ENCODE results near the gene PHF12. TPM values are rescaled to one million over a fixed set of nuclear protein-coding genes. Genes with fewer than 3 reads are reported as not detected.

The PHF12 gene
- total and polyA plus RNA-seq, 2 experiments from 2014 or later = 19.7 to 41.0 TPM

DNA sequence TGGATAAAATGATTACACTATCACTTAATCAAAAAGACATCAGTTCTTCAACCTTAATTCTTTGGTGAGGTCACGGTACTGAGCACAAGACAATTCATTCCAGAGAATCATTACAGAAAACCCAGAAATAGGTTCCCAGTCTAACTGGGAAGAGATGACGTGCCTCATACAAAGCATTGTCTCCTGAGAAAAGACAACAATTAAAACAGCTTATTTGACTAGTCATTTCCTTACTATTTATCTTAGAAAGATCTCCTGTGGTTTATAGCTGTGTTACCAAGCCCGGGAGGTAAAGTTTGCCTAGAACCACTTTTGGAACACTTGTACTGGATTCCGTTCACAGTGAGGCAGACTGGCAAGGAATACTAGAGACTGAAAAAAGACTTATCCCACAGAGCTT, 5.1 kb downstream of the PHF12 start:
- peaks cover 30% of the 10 kb centered on the region for H3K4me1 Mint-ChIP-seq
- Histone ChIP-seq H2AFZ (no peak overlapping the region), H3K4me1 (ENCODE audit: insufficient read depth) (peaks cover 31% of the 10 kb centered on the region), H3K79me2 (replicated peaks; ENCODE audit: insufficient read depth) (peaks cover 96% of the 10 kb centered on the region), H3K36me3 (ENCODE audit: insufficient read depth) (peaks cover 21% of the 10 kb centered on the region), H3K4me3 (0 out of 2 replicates have a peak overlapping the region, but pooled peaks have one; percentile 22), H3K9me2 (ENCODE audit: insufficient read depth) (no peaks in the 10 kb centered on the region), H4K20me1 (replicated peaks; ENCODE audit: insufficient read depth) (peaks cover 68% of the 10 kb centered on the region), H3K27me3 (ENCODE audit: insufficient read depth) (no peaks in the 10 kb centered on the region), H3K4me2 (no peak overlapping the region), H3K27ac (ENCODE audit: low read depth) (peak overlapping the region; percentile 81), H3F3A (replicated peaks; ENCODE audit: low read depth) (peaks cover 16% of the 10 kb centered on the region; the same call in 1 of the 2 replicates)
- TF ChIP-seq JUNB (IDR thresholded peaks at IDR 0.05; ENCODE audit: unreplicated experiment) (no peak), NANOG (IDR thresholded peaks at IDR 0.05; ENCODE audit: borderline replicate concordance) (no peak), POLR2AphosphoS5 (IDR thresholded peaks at IDR 0.05; ENCODE audit: low read depth) (no peak), STAT1 (IDR thresholded peaks at IDR 0.05; ENCODE audit: unreplicated experiment) (no peak), EZH2phosphoT487 (IDR thresholded peaks at IDR 0.05; ENCODE audit: unreplicated experiment) (no peak), ZNF114 (CRISPR knock-in tag; IDR thresholded peaks at IDR 0.05) (no peak), ZNF331 (CRISPR knock-in tag; IDR thresholded peaks at IDR 0.05; ENCODE audit: low read depth) (no peak), CREB1 (CRISPR knock-in tag; IDR thresholded peaks at IDR 0.05; ENCODE audit: low read depth) (no peak), EZH2 (IDR thresholded peaks at IDR 0.05; ENCODE audit: low read depth, unreplicated experiment) (no peak)
- TF ChIP-seq, protein P1, sequence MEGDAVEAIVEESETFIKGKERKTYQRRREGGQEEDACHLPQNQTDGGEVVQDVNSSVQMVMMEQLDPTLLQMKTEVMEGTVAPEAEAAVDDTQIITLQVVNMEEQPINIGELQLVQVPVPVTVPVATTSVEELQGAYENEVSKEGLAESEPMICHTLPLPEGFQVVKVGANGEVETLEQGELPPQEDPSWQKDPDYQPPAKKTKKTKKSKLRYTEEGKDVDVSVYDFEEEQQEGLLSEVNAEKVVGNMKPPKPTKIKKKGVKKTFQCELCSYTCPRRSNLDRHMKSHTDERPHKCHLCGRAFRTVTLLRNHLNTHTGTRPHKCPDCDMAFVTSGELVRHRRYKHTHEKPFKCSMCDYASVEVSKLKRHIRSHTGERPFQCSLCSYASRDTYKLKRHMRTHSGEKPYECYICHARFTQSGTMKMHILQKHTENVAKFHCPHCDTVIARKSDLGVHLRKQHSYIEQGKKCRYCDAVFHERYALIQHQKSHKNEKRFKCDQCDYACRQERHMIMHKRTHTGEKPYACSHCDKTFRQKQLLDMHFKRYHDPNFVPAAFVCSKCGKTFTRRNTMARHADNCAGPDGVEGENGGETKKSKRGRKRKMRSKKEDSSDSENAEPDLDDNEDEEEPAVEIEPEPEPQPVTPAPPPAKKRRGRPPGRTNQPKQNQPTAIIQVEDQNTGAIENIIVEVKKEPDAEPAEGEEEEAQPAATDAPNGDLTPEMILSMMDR (conservative IDR thresholded peaks at IDR 0.05; ENCODE audit: low read depth in 2 of 2) = no peak
- TF ChIP-seq, protein P2, sequence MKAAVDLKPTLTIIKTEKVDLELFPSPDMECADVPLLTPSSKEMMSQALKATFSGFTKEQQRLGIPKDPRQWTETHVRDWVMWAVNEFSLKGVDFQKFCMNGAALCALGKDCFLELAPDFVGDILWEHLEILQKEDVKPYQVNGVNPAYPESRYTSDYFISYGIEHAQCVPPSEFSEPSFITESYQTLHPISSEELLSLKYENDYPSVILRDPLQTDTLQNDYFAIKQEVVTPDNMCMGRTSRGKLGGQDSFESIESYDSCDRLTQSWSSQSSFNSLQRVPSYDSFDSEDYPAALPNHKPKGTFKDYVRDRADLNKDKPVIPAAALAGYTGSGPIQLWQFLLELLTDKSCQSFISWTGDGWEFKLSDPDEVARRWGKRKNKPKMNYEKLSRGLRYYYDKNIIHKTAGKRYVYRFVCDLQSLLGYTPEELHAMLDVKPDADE (IDR thresholded peaks at IDR 0.05) = no peak
- TF ChIP-seq, protein P3, sequence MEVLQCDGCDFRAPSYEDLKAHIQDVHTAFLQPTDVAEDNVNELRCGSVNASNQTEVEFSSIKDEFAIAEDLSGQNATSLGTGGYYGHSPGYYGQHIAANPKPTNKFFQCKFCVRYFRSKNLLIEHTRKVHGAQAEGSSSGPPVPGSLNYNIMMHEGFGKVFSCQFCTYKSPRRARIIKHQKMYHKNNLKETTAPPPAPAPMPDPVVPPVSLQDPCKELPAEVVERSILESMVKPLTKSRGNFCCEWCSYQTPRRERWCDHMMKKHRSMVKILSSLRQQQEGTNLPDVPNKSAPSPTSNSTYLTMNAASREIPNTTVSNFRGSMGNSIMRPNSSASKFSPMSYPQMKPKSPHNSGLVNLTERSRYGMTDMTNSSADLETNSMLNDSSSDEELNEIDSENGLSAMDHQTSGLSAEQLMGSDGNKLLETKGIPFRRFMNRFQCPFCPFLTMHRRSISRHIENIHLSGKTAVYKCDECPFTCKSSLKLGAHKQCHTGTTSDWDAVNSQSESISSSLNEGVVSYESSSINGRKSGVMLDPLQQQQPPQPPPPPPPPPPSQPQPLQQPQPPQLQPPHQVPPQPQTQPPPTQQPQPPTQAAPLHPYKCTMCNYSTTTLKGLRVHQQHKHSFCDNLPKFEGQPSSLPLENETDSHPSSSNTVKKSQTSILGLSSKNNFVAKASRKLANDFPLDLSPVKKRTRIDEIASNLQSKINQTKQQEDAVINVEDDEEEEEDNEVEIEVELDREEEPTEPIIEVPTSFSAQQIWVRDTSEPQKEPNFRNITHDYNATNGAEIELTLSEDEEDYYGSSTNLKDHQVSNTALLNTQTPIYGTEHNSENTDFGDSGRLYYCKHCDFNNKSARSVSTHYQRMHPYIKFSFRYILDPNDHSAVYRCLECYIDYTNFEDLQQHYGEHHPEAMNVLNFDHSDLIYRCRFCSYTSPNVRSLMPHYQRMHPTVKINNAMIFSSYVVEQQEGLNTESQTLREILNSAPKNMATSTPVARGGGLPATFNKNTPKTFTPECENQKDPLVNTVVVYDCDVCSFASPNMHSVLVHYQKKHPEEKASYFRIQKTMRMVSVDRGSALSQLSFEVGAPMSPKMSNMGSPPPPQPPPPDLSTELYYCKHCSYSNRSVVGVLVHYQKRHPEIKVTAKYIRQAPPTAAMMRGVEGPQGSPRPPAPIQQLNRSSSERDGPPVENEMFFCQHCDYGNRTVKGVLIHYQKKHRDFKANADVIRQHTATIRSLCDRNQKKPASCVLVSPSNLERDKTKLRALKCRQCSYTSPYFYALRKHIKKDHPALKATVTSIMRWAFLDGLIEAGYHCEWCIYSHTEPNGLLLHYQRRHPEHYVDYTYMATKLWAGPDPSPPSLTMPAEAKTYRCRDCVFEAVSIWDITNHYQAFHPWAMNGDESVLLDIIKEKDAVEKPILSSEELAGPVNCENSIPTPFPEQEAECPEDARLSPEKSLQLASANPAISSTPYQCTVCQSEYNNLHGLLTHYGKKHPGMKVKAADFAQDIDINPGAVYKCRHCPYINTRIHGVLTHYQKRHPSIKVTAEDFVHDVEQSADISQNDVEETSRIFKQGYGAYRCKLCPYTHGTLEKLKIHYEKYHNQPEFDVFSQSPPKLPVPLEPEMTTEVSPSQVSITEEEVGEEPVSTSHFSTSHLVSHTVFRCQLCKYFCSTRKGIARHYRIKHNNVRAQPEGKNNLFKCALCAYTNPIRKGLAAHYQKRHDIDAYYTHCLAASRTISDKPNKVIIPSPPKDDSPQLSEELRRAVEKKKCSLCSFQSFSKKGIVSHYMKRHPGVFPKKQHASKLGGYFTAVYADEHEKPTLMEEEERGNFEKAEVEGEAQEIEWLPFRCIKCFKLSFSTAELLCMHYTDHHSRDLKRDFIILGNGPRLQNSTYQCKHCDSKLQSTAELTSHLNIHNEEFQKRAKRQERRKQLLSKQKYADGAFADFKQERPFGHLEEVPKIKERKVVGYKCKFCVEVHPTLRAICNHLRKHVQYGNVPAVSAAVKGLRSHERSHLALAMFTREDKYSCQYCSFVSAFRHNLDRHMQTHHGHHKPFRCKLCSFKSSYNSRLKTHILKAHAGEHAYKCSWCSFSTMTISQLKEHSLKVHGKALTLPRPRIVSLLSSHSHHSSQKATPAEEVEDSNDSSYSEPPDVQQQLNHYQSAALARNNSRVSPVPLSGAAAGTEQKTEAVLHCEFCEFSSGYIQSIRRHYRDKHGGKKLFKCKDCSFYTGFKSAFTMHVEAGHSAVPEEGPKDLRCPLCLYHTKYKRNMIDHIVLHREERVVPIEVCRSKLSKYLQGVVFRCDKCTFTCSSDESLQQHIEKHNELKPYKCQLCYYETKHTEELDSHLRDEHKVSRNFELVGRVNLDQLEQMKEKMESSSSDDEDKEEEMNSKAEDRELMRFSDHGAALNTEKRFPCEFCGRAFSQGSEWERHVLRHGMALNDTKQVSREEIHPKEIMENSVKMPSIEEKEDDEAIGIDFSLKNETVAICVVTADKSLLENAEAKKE (CRISPR knock-in tag; IDR thresholded peaks at IDR 0.05) = no peak
- TF ChIP-seq, protein P4, sequence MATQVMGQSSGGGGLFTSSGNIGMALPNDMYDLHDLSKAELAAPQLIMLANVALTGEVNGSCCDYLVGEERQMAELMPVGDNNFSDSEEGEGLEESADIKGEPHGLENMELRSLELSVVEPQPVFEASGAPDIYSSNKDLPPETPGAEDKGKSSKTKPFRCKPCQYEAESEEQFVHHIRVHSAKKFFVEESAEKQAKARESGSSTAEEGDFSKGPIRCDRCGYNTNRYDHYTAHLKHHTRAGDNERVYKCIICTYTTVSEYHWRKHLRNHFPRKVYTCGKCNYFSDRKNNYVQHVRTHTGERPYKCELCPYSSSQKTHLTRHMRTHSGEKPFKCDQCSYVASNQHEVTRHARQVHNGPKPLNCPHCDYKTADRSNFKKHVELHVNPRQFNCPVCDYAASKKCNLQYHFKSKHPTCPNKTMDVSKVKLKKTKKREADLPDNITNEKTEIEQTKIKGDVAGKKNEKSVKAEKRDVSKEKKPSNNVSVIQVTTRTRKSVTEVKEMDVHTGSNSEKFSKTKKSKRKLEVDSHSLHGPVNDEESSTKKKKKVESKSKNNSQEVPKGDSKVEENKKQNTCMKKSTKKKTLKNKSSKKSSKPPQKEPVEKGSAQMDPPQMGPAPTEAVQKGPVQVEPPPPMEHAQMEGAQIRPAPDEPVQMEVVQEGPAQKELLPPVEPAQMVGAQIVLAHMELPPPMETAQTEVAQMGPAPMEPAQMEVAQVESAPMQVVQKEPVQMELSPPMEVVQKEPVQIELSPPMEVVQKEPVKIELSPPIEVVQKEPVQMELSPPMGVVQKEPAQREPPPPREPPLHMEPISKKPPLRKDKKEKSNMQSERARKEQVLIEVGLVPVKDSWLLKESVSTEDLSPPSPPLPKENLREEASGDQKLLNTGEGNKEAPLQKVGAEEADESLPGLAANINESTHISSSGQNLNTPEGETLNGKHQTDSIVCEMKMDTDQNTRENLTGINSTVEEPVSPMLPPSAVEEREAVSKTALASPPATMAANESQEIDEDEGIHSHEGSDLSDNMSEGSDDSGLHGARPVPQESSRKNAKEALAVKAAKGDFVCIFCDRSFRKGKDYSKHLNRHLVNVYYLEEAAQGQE (IDR thresholded peaks at IDR 0.05; ENCODE audit: unreplicated experiment) = no peak
- H3K4me3 Mint-ChIP-seq = no peak overlapping the region; the same call in 2 of the 3 replicates
- H3K9me3 Mint-ChIP-seq = no peaks in the 10 kb centered on the region
- ATAC-seq (no peak), DNase-seq (ENCODE audit: low spot score) (no peak)
- no peak overlapping the region for H3K27ac Mint-ChIP-seq
- peaks cover 1% of the 10 kb centered on the region for H3K27me3 Mint-ChIP-seq (ENCODE audit: insufficient read depth, low read depth, poor library complexity)
- peaks cover 61% of the 10 kb centered on the region for H3K36me3 Mint-ChIP-seq (ENCODE audit: low read depth)

All from GM23338 (cell line).